HG03575 (cell line): ENCODE results near the gene LRRC18.

ENCODE experiments used
- ATAC-seq: cut with Tn5 transposase; IDR thresholded peaks from one replicate; pipeline ENCODE4 v1.9.1; 2021; ENCODE audit not compliant: unreplicated experiment, insufficient number of reproducible peaks, low FRiP score; ENCODE audit errors: extremely low read depth

LRRC18 gene

GRCh38 chr10:48926764-48927540 is 12.7 kb downstream of the LRRC18 start:
- ATAC-seq = no peak

- ATAC-seq = no peak
Measured at GRCh38 chr10:48926255-48926654, 13.4 kb downstream of the LRRC18 start.

GRCh38 chr10:48924988-48925387 is 14.7 kb downstream of the LRRC18 start:
- ATAC-seq = no peak

- ATAC-seq = no peak
Measured at GRCh38 chr10:48923748-48924147, 15.9 kb downstream of the LRRC18 start.

GRCh38 chr10:48913674-48914073 is 26.0 kb downstream of the LRRC18 start:
- ATAC-seq = no peak

- no peak for ATAC-seq
Measured at GRCh38 chr10:48910548-48910947, 29.1 kb downstream of the LRRC18 start.

GRCh38 chr10:48907730-48908129 is 31.9 kb downstream of the LRRC18 start:
- ATAC-seq = no peak

GRCh38 chr10:48906841-48907240 is 32.8 kb downstream of the LRRC18 start:
- ATAC-seq = no peak

- ATAC-seq = no peak
Measured at GRCh38 chr10:48905311-48905710, 34.3 kb downstream of the LRRC18 start.

GRCh38 chr10:48904861-48905260 is 34.8 kb downstream of the LRRC18 start:
- no peak for ATAC-seq

GRCh38 chr10:48903151-48903550 is 36.5 kb downstream of the LRRC18 start:
- ATAC-seq = no peak

GRCh38 chr10:48902096-48902495 is 37.5 kb downstream of the LRRC18 start:
- no peak for ATAC-seq

- ATAC-seq = no peak
Measured at GRCh38 chr10:48901319-48901718, 38.3 kb downstream of the LRRC18 start.

GRCh38 chr10:48900371-48900801 is 39.3 kb downstream of the LRRC18 start:
- ATAC-seq = no peak

- no peak for ATAC-seq
Measured at GRCh38 chr10:48899781-48900180, 39.9 kb downstream of the LRRC18 start.

GRCh38 chr10:48898426-48898825 is 41.2 kb downstream of the LRRC18 start:
- ATAC-seq = no peak

GRCh38 chr10:48897441-48897790 is 42.2 kb downstream of the LRRC18 start:
- ATAC-seq = no peak

GRCh38 chr10:48896756-48897440 is 42.7 kb downstream of the LRRC18 start:
- no peak for ATAC-seq

- ATAC-seq = no peak
Measured at GRCh38 chr10:48895803-48896195, 43.8 kb downstream of the LRRC18 start.

- ATAC-seq = no peak
Measured at GRCh38 chr10:48894911-48895802, 44.5 kb downstream of the LRRC18 start.
